Keratinocyte (primary cell): Measurements from ENCODE around the gene LRP1B. TPM values are rescaled to one million over a fixed set of nuclear protein-coding genes. Genes with fewer than 3 reads are reported as not detected.

Experiments
- DNase-seq: peaks from one replicate; pipeline ENCODE4 v3.0.0-alpha.2; 2011; ENCODE audit warnings: low read depth, missing footprints, low spot score
- FAIRE-seq: peaks from 2 replicates; lab custom pipeline; 2011; peaks lifted over from hg19 to GRCh38; lab: Jason Lieb, UNC
- H2AFZ ChIP-seq: 2 replicates; pipeline ENCODE4 v1.6.0; 2012; ENCODE audit warnings: low read length, control low read depth, inconsistent platforms; ENCODE audit not compliant: control insufficient read depth
- H3K27ac ChIP-seq: 2 replicates; pipeline ENCODE4 v1.5.1; 2011; ENCODE audit warnings: low read length; ENCODE audit not compliant: control insufficient read depth, insufficient read depth
- H3K27me3 ChIP-seq: 3 replicates; pipeline ENCODE4 v1.6.0; 2011; ENCODE audit warnings: low read length; ENCODE audit not compliant: control insufficient read depth, insufficient read depth; ENCODE audit errors: extremely low read depth
- H3K36me3 ChIP-seq, 2 experiments: 2 replicates in 1 of 2; 3 replicates in 1 of 2; pipeline ENCODE4 v1.5.1; 2011; ENCODE audit warnings: low read length in 2 of 2, mild to moderate bottlenecking in 1 of 2; ENCODE audit not compliant: control insufficient read depth in 2 of 2, insufficient read depth in 2 of 2; ENCODE audit errors: extremely low read depth in 1 of 2
- H3K4me1 ChIP-seq: 3 replicates; pipeline ENCODE4 v1.5.1; 2011; ENCODE audit warnings: low read length; ENCODE audit not compliant: control insufficient read depth, insufficient read depth; ENCODE audit errors: extremely low read depth
- H3K4me2 ChIP-seq: 3 replicates; pipeline ENCODE4 v1.6.0; 2011; ENCODE audit warnings: low read depth, low read length; ENCODE audit not compliant: control insufficient read depth, insufficient read depth; ENCODE audit errors: extremely low read depth
- H3K4me3 ChIP-seq, 3 experiments: fragments of 200-600 bp in 1 of 3; sonication (generic) in 1 of 3; 2 replicates in 2 of 3; 3 replicates in 1 of 3; pipeline ENCODE4 v1.5.1; 2011 to 2016; ENCODE audit warnings: low read length in 3 of 3, mild to moderate bottlenecking in 3 of 3, control low read depth in 2 of 3, inconsistent platforms in 1 of 3, low read depth in 1 of 3, mixed read lengths in 1 of 3, mixed run types in 1 of 3, moderate library complexity in 1 of 3; ENCODE audit not compliant: control insufficient read depth in 2 of 3, insufficient read depth in 2 of 3; ENCODE audit errors: extremely low read depth in 1 of 3
- H3K79me2 ChIP-seq: 2 replicates; pipeline ENCODE4 v1.6.0; 2012; ENCODE audit warnings: low read length; ENCODE audit not compliant: control insufficient read depth, insufficient read depth
- H3K9ac ChIP-seq: 3 replicates; pipeline ENCODE4 v1.6.0; 2011; ENCODE audit warnings: low read length; ENCODE audit not compliant: control insufficient read depth, insufficient read depth; ENCODE audit errors: extremely low read depth
- H3K9me1 ChIP-seq: 3 replicates; pipeline ENCODE4 v1.6.0; 2011; ENCODE audit warnings: low read length; ENCODE audit not compliant: control insufficient read depth, insufficient read depth; ENCODE audit errors: extremely low read depth
- H3K9me3 ChIP-seq: 2 replicates; pipeline ENCODE4 v1.5.1; 2012; ENCODE audit warnings: low read depth, low read length; ENCODE audit not compliant: control insufficient read depth
- H4K20me1 ChIP-seq: 3 replicates; pipeline ENCODE4 v1.6.0; 2011; ENCODE audit warnings: low read length; ENCODE audit not compliant: control insufficient read depth, insufficient read depth; ENCODE audit errors: extremely low read depth
- EZH2 ChIP-seq: IDR thresholded peaks from one replicate; pipeline ENCODE4 v1.6.1; 2012; ENCODE audit warnings: inconsistent platforms, mild to moderate bottlenecking, low read length, moderate library complexity
- dilution Hi-C: fragments of 300-500 bp; cut with MboI; formaldehyde crosslinking; loops from one replicate; pipeline ENCODE4 v1.7.0; 2020; ENCODE audit warnings: low sequenced_read_pairs; ENCODE audit not compliant: extremely low pct_ligation_motif_present
- polyA plus RNA-seq, 5 experiments: library from polyadenylated mRNA; depleted of rRNA in 3 of 5; stranded (reverse) in 3 of 5; stranded (forward) in 1 of 5; unstranded in 1 of 5; fragments of >200 nt; gene quantifications; 1 replicate in 1 of 5; 2 replicates in 3 of 5; 3 replicates in 1 of 5; pipeline versions ENCODE4 v1.2.1 to v1.2.3, GENCODE V29; 2011 to 2012; ENCODE audit warnings: missing spikeins in 2 of 5, low read depth in 1 of 5, low replicate concordance in 1 of 5
- TF ChIP-seq, protein P1 (sequence below), 3 experiments: IDR thresholded peaks in 1 of 3; conservative IDR thresholded peaks in 1 of 3; optimal IDR thresholded peaks in 1 of 3; 2 replicates in 2 of 3; 3 replicates in 1 of 3; pipeline versions ENCODE3 to v1.5.1; 2011; ENCODE audit warnings: low read length in 3 of 3, mild to moderate bottlenecking in 3 of 3, moderate library complexity in 2 of 3, control low read depth in 1 of 3, inconsistent platforms in 1 of 3; ENCODE audit not compliant: insufficient read depth in 2 of 3; ENCODE audit errors: extremely low read depth in 1 of 3

Gene LRP1B
- polyA plus RNA-seq, 1 donor (not counting 4 experiments of a cell fraction or from before 2014, with no cell fraction given), result not detected

DNA sequence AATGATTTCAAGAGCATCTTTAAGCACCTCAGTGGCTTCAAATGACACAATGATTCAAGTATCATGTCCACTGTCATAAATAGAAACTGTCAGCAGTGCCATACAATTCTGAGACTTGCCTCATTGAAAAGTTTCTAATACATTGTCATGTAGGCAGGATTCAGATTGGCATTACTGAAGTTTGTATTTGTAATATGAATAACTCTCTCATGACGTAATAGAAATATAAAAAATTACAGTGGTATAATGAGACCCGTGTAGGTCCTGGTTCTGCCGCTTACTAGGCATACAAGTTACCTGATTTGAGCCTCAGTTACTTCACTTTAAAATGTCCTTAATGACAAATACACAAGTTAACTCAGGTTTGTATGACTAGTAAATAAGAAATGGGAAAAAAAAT, 1814.5 kb downstream of the LRP1B start:
- H4K20me1 ChIP-seq, result no peaks in the 10 kb centered on the region
- no peak overlapping the region for H2AFZ ChIP-seq
- no peaks in the 10 kb centered on the region for H3K4me1 ChIP-seq
- no peaks in the 10 kb centered on the region for H3K79me2 ChIP-seq
- no peak for DNase-seq
- H3K9me1 ChIP-seq, result no peaks in the 10 kb centered on the region
- TF ChIP-seq, protein P1, sequence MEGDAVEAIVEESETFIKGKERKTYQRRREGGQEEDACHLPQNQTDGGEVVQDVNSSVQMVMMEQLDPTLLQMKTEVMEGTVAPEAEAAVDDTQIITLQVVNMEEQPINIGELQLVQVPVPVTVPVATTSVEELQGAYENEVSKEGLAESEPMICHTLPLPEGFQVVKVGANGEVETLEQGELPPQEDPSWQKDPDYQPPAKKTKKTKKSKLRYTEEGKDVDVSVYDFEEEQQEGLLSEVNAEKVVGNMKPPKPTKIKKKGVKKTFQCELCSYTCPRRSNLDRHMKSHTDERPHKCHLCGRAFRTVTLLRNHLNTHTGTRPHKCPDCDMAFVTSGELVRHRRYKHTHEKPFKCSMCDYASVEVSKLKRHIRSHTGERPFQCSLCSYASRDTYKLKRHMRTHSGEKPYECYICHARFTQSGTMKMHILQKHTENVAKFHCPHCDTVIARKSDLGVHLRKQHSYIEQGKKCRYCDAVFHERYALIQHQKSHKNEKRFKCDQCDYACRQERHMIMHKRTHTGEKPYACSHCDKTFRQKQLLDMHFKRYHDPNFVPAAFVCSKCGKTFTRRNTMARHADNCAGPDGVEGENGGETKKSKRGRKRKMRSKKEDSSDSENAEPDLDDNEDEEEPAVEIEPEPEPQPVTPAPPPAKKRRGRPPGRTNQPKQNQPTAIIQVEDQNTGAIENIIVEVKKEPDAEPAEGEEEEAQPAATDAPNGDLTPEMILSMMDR (optimal IDR thresholded peaks at IDR 0.05 in 1 of 3, IDR thresholded peaks at IDR 0.05 in 1 of 3, conservative IDR thresholded peaks at IDR 0.05 in 1 of 3; ENCODE audit: extremely low read depth in 1 of 3, insufficient read depth in 2 of 3, low read length in 3 of 3), result no peak
- H3K4me2 ChIP-seq, result no peak overlapping the region
- H3K36me3 ChIP-seq, result no peaks in the 10 kb centered on the region
- no peak overlapping the region for H3K9ac ChIP-seq
- no peaks in the 10 kb centered on the region for H3K9me3 ChIP-seq
- no peak for FAIRE-seq
- H3K4me3 ChIP-seq, result no peak overlapping the region
- no peak overlapping the region for H3K27ac ChIP-seq
- H3K27me3 ChIP-seq, result no peaks in the 10 kb centered on the region
- dilution Hi-C loops, result no loop called here

DNA sequence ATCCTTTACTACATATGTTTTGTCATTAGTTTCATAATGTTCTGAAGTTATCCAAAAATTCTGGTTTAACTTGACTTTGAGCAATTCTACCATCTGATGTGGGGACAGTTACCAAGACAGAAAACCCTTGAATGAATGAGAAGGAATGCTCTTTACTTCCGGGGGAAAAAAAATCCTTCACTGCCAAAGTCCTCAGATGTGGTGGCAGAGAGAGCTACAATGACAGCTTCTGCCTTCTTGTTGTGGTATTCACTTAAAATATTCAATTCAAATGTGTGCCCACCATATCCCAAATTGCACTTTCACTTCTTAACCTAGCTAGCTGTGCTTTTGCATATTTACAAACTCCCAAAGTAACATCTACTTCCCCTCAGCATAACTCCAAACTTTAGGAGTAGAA, 1818.9 kb downstream of the LRP1B start:
- dilution Hi-C loops, result no loop called here

More for the DNA sequence above, 1818.9 kb downstream of the LRP1B start:
- Histone ChIP-seq H3K79me2 (no peaks in the 10 kb centered on the region), H3K4me2 (no peak overlapping the region), H3K27ac (no peak overlapping the region), H3K4me1 (no peaks in the 10 kb centered on the region), H3K36me3 (no peaks in the 10 kb centered on the region), H4K20me1 (no peaks in the 10 kb centered on the region), H3K27me3 (no peaks in the 10 kb centered on the region), H3K9ac (no peak overlapping the region), H3K4me3 (no peak overlapping the region), H3K9me1 (no peaks in the 10 kb centered on the region), H3K9me3 (no peaks in the 10 kb centered on the region), H2AFZ (no peak overlapping the region)
- TF ChIP-seq EZH2, result no peak
- TF ChIP-seq, protein P1 (optimal IDR thresholded peaks at IDR 0.05 in 1 of 3, IDR thresholded peaks at IDR 0.05 in 1 of 3, conservative IDR thresholded peaks at IDR 0.05 in 1 of 3; ENCODE audit: extremely low read depth in 1 of 3, insufficient read depth in 2 of 3, low read length in 3 of 3), result no peak
- FAIRE-seq (no peak), DNase-seq (no peak)
